ENCODE results near the gene KDSR.

- TF ChIP-seq CTCF (IDR thresholded peaks at IDR 0.05) (no peak), POLR2A (IDR thresholded peaks at IDR 0.05) (no peak), POLR2AphosphoS5 (IDR thresholded peaks at IDR 0.05) (no peak)
These were observed 41.0 kb downstream of the KDSR start for GRCh38 chr18:63326011-63326410.

Measured in sigmoid colon (tissue), 4 donors.